T-helper 22 cell (primary cell): ENCODE results near the gene OVOL1.
"Not testable (repeated sequence)": the region's sequence is repeated elsewhere in the genome, so short reads cannot be mapped to it uniquely, and the experiment has no call there.

Experiments used
- DNase-seq: peaks from one replicate; pipeline ENCODE4 v3.0.0-alpha.2; 2020; ENCODE audit warnings: low read depth

The OVOL1 gene

GRCh38 chr11:65786786-65787636, at the start of gene OVOL1:
Gene OVOL1 (plus strand): TSS chr11:65787063. CDS start chr11:65787374, 311 bp downstream.
- peak; percentile 12 for DNase-seq

GRCh38 chr11:65739022-65739421, 47.8 kb upstream of the OVOL1 start:
- DNase-seq, result no peak

GRCh38 chr11:65741185-65741584, 45.7 kb upstream of the OVOL1 start:
- DNase-seq, result no peak

GRCh38 chr11:65742353-65742752, 44.5 kb upstream of the OVOL1 start:
- no peak for DNase-seq

- DNase-seq, result no peak
Measured at GRCh38 chr11:65743681-65744025, 43.2 kb upstream of the OVOL1 start.

DNA sequence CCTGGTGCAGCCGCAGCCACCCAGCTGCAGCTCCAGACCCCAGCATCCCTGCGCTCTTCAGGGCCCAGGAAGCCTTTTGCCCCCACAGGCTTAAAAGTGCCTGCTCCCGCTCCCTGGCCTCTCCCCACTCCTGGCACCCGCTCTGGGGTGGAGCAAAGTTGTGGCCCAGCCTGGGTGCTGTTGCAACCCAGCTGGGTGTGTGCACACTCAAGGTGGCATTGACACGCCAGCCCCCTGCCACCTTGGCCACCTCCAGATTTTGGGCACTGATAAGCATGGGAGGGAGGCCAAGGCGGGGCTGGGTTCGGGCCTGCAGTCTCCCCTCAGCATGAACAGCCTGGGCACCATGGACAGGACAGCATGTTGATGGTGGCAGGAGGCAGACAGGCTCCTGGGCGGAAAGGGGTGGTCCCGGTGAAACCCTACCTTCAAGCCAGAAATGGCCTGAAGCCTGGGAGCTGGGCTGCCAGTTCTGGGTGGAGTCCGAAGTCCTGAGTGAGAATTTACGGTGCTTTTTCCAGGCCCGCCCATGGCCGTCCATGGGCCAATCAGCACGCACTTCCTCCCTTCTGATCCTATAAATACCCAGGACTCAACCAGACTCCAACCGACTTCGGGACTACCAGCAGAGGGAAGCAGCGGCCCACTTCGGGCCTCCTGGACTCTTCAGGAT, 42.7 kb upstream of the OVOL1 start:
- DNase-seq, result no peak

GRCh38 chr11:65744699-65745042, 42.2 kb upstream of the OVOL1 start:
- no peak for DNase-seq

DNA sequence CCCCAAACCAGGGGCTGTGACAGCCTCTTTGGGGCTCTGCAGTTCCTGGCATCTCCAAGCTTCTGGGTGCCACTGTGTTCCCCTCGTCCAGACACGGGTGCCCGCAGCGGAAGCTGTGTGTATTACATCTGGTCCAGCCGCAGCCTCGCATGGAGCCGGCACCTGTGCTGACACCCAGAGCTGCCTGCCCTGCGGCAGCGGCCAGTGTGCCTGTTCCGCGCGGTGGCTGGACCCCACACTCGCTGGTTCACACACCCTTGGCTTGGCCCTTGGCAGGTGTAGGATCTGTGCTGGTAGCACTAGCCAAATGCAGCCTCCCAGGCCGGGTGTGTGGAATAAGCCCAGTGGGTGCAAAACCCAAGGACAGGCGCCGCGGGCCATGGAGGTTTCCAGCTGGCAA, 41.8 kb upstream of the OVOL1 start:
- no peak for DNase-seq

GRCh38 chr11:65762169-65762568, 24.7 kb upstream of the OVOL1 start:
- DNase-seq, result not testable (repeated sequence)

- not testable (repeated sequence) for DNase-seq
Measured at GRCh38 chr11:65762816-65763215, 24.0 kb upstream of the OVOL1 start.

GRCh38 chr11:65764434-65764833, 22.4 kb upstream of the OVOL1 start:
- no peak for DNase-seq

DNA sequence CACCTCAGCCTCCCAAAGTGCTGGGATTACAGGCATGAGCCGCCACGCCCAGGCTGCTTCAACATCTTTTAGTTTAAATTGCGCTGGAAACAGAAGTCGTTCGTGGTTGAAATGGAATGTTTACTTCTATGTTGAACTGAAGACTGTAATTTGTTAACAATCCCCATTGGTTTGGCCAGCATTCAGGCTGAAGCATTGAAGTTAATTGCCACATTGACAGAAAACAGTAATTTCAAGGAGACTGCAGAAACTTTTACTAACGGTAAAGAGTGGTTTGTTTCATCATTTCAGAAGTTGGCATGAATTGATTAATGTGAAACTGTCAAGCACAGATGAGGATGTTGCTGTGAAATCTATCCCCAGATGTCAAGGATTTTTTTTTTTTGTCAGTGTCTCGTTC, 20.3 kb upstream of the OVOL1 start:
- no peak for DNase-seq

- DNase-seq, result no peak
Measured at GRCh38 chr11:65767406-65767805, 19.5 kb upstream of the OVOL1 start.

GRCh38 chr11:65767806-65768205, 19.1 kb upstream of the OVOL1 start:
- not testable (repeated sequence) for DNase-seq

GRCh38 chr11:65770951-65771567, 15.8 kb upstream of the OVOL1 start:
- DNase-seq, result no peak

DNA sequence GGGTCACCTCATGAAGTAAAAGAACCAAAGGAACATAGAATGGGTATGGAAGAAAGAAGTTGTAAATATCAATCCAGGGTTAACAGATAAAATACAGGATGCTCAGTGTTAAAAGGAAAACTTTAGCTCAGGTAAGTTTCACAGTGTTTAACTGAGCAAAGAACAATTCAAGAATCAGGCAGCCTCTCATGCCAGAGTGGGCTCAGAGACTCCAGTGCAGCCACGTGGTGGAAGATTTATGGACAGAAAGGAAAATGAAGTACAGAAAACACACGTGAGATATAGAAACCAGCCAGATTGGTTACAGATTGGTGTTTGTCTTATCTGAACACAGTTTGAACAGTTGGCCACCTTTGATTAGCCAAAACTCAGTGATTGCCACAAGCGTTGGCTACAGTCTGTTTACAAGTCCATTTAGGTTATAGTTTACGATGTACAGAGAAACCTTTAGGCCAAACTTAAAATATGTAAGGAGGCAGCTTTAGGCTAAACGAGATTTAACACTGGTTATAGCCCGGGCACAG, 15.2 kb upstream of the OVOL1 start:
- DNase-seq, result no peak

GRCh38 chr11:65773784-65774411, 13.0 kb upstream of the OVOL1 start:
- DNase-seq, result no peak

DNA sequence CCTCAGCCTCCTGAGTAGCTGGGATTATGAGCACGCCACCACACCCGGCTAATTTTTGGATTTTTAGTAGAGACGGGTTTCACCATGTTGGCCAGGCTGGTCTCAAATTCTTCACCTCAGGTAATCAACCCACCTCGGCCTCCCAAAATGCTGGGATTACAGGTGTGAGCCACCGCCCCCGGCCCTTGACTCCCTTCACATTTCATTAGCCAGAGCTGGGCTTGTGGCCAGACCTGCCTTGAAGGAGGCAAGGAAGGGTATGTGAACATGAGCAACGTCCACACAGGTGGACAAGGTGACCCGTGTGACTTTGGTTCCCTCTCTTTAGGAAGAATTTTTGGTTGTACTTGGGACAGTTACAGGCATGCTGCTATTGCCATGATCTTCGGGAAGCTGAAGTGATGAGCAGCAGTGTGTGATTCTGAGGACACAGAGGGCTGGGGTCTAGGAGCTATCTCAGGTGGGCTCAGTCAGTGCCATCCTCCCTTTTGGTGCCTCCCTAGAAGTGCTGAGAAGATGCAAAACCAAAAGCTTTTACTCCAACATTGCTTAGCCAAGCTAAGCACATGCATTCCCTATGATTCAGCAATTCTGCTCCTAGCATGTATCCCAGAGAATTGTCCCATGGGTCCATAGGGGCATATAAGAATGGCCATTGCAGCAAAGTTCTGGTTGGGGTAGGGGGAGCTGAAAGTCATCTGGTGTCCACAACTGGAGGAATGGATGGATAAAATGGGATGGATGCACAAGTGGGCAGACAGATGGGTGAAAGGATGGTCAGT, 12.1 kb upstream of the OVOL1 start:
- DNase-seq, result no peak

DNA sequence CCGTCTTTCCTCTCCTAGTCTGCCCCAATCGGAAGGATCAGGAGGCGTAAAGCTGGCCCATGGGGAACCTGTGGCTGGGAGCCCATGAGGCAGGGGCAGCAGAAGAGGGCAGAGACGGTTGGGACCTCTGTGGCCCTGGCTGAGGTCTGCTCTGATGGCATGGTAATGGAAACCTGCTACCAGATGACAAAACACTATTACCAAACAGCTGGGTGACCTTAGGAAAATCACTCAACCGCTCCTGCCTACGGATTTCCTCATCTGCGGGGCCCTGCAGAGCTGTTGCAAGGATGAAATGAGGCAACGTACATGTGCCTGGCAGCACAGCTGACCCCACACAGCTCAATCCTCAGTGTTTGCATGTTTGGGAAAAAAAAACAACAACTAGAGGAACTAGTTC, 10.7 kb upstream of the OVOL1 start:
- no peak for DNase-seq

DNA sequence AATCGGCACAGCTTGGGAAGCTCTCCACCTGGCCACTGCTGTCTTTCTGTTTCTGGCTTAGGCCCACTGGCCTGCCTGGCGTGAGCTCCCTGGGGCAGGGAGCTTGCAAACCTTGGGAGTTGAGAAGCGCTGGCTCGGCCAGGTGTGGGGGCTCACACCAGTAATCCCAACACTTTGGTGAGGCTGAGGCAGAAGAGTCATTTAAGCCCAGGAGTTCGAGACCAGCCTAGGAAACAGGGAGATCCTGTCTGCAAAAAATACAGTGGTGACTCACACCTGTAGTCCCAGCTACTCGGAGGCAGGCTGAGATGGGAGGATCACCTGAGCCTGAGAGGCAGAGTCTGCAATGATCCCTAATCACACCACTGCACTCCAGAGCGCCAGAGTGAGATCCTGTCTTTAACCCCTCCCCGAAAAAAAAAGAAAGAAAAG, 10.1 kb upstream of the OVOL1 start:
- no peak for DNase-seq

GRCh38 chr11:65777241-65777640, 9.6 kb upstream of the OVOL1 start:
- DNase-seq, result no peak
